LNCAP (cell line): ENCODE measurements around the gene SMIM10L1.

Experiments used
- TF ChIP-seq, protein P1 (sequence below): fragments of 450-650 bp; IDR thresholded peaks from 2 replicates; pipeline ENCODE4 v1.5.1; 2017; ENCODE audit warnings: mild to moderate bottlenecking

Gene SMIM10L1

GRCh38 chr12:11171145-11171968 is at the start of gene SMIM10L1:
SMIM10L1 (plus strand) TSS chr12:11171194; CDS start chr12:11171357, 163 bp downstream.
- TF ChIP-seq, protein P1, sequence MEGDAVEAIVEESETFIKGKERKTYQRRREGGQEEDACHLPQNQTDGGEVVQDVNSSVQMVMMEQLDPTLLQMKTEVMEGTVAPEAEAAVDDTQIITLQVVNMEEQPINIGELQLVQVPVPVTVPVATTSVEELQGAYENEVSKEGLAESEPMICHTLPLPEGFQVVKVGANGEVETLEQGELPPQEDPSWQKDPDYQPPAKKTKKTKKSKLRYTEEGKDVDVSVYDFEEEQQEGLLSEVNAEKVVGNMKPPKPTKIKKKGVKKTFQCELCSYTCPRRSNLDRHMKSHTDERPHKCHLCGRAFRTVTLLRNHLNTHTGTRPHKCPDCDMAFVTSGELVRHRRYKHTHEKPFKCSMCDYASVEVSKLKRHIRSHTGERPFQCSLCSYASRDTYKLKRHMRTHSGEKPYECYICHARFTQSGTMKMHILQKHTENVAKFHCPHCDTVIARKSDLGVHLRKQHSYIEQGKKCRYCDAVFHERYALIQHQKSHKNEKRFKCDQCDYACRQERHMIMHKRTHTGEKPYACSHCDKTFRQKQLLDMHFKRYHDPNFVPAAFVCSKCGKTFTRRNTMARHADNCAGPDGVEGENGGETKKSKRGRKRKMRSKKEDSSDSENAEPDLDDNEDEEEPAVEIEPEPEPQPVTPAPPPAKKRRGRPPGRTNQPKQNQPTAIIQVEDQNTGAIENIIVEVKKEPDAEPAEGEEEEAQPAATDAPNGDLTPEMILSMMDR = no peak

- TF ChIP-seq, protein P1 = no peak
Measured at GRCh38 chr12:11130382-11130781, 40.6 kb upstream of the SMIM10L1 start.

DNA sequence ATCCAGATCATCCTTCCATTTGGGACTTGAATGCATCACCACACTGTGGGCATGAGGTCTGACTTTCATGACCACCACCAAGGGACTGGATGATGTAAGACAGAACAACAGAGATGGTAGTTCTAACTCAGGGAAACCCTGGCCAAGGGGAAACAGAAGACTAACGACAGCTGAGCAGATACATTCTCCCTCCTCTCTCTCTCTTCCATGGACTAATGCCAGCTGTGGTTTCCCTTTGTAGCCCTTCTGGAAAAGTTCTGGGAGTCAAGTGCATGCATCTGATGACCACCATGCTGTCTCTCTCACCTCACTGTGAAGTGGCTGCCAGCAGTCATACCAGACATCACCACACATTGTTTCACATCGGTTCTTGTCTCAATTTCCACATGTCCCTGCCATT is 40.0 kb upstream of the SMIM10L1 start:
- TF ChIP-seq, protein P1 = no peak

GRCh38 chr12:11133162-11133561 is 37.8 kb upstream of the SMIM10L1 start:
- TF ChIP-seq, protein P1 = no peak

- TF ChIP-seq, protein P1 = no peak
Measured at GRCh38 chr12:11133816-11134215, 37.2 kb upstream of the SMIM10L1 start.

DNA sequence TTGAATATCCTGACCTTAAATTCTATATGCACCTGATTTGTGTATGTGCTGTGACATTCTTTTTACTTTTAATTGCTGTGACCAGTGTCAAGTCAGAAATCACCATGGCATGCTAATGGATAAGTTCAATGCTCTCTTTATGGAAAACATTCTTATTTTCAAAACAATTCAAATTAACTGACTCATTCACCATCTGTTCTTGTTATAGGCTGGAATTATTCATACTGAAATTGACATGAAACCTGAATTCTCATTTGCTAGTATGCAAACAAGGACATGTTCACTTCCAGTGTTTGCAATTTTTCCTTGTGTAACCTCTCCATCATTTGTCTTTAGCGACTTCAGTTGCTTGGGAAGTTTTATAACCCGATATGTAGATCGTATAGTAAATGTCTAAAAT is 36.7 kb upstream of the SMIM10L1 start, which contains the start of gene TAS2R30:
Gene TAS2R30, minus strand, starts transcription at position 340 of the 400 bp plus-strand sequence. CDS start 400 bp downstream, outside the sequence.
- TF ChIP-seq, protein P1 = no peak

DNA sequence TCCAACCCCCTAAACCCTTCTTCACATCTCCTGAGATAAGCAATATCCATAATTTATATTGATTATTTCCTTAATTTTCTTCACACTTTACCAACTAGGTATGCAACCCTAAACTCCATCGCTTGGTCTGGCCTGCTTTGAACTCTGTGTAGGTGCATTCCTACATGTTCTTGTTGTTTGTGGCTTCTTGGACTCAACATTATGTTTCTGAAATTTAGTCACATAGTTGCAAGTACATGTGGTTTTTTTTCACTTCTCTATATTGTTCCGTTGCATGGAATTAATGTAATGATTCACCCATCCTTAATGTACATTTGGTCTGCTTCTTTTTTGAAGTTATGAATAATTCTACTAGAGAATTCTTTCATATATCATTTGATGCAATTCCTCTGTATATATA is 34.9 kb upstream of the SMIM10L1 start:
- TF ChIP-seq, protein P1 = no peak
